GM19193 (cell line): Measurements from ENCODE around the gene ABHD17A.

Experiments used
- POLR2A ChIP-seq: IDR thresholded peaks from 4 replicates; pipeline ENCODE4 v1.6.1; 2011; ENCODE audit not compliant: insufficient read depth, insufficient read length; ENCODE audit errors: extremely low read depth

The ABHD17A gene

DNA sequence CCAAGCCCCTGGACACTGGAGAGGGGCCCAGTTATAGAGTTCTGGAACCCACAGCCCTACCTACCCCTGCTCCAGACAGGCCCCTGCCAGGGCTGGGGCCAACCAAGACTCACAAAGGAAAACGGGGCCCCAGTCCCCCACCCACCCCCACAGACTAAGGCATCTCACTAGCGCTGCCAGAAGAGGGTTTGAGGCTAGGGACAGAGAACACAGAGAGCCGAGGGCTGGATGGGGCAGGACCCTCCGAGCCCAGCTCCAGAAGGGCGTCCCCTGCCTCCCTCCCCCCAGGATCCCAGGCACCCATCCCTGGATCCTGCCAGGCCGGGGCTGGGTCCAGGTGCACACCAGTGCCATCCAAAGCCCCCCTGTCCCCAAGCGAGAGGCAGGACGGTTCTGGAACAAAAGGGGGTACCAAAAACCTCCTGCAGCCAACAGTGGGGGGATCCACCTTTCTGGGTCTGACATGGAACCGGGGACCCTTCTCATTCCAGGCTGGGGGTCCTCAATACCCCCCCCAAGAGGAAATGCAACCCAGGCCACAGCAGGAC is 32.6 kb downstream of the ABHD17A start:
- TF ChIP-seq POLR2A = no peak

DNA sequence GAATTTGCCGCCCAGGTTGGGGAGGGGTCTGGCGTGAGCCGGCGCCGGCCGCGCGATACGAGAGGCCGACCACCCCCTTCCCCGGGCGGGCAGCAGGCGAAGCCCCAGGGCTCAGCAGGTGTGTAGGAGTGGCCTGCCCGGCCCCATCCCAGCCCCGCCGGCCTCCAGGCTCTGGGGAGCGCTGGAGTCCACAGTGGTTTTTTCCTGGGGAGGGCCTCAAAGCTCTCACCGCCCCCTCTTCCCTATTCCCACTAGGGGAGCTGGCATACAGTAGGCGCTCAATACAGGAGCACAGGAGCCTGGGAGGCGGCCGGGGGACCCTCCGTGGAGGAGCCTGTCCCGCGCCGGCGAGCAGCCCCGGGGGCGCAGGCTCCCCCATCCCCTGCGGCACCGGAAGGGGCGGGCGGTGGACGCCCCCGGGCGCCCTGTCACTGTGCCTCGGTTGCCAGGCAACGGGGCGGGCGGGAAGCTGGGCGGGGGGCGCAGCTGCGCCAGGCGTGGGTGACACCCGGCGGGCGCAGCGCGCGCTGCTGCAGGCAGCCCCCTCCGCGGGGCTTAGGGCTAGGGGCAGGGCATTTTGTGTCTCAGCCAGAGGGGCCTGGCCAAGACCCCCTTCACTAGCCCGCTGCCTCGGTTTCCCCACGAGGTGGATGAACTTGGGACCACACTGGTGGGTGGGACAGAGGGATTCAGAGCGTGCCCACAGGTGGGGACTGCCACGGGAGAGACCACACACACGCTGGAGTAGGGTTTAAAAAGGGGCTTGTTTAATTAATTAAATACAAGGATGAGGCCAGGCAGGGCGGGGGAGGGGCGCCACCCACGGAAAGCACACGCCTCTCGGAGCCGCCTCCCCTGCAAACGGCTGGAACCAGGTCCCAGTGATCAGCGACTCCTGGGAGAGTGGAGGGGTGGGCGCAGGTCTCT is 33.4 kb downstream of the ABHD17A start:
- TF ChIP-seq POLR2A = no peak

DNA sequence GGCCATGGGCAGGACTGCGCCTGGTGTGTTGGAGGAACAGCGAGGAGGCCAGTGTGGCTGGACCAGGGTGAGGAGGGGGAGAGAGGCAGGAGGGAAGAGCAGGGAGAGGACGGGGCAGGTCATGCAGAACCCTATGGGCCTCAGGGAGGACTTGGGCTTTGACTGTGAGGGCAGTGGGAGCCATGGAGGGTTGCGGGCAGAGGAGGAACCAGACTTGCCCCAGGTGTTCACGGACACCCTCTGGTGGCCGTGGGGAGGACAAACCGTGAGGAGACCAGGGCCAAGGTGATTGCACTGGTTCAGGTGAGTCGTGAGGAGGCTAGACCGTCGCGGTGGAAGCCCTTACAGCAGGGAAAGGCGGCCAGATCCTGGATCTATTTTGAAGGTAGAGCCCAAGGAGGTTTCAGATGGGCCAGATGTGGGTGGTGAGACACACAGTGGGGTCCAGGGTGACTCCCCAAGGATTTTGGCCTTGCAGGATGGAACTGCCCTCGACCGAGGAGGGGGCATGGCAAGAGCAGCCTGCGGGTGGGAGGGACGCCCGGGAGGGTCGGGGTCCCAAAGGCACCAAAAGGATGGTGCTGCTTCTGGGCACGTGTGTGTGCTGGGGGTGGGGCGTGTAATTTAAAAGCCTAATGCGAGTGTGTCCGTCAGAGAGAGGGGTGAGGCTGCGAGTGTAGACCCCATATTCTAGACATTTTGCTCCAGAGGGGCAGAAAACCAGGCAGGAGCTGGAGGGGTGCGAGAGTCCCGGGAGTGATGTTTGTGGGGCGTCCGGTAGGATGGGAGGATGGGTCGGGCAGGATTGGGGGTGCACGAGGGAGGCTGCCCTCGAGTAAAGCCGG is 34.3 kb downstream of the ABHD17A start:
- TF ChIP-seq POLR2A = no peak

DNA sequence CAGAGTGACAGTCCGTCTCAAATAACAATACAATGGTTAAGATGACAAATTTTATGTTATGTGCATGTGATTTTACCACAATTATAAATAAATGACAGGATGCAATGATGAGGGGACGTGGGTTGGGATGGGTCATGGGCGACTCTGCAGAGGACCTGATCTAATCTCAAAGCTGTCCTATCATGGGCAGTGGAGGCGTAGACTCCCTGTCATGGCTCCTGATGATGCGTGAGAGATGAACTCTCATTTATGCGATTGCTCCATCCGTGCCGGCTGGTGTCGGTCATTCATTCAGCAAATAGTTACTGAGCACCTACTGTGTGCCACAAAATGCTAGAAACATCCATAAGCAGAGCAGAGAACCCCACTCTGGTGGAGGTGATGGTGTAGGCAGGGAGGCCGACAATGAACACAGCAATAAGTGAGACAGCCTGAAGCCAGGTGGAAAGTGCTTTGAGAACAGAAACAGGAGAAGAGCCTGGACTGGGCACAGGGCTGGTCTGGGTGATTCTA is 35.4 kb downstream of the ABHD17A start:
- no peak for TF ChIP-seq POLR2A

DNA sequence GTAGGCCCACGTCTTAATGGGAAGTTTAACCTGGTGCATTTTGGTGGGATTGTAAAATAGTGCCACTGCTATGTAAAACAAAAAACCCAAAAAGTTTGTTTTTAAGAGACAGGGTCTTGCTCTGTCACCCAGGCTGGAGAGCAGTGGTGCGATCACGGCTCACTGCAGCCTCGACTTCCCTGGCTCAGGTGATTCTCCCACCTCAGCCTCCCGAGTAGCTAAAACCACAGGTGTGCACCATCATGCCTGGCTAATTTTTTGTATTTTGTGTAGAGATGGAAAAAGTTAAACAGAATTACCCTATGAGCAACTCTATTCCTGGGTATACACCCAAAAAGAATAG is 36.2 kb downstream of the ABHD17A start:
- no peak for TF ChIP-seq POLR2A

DNA sequence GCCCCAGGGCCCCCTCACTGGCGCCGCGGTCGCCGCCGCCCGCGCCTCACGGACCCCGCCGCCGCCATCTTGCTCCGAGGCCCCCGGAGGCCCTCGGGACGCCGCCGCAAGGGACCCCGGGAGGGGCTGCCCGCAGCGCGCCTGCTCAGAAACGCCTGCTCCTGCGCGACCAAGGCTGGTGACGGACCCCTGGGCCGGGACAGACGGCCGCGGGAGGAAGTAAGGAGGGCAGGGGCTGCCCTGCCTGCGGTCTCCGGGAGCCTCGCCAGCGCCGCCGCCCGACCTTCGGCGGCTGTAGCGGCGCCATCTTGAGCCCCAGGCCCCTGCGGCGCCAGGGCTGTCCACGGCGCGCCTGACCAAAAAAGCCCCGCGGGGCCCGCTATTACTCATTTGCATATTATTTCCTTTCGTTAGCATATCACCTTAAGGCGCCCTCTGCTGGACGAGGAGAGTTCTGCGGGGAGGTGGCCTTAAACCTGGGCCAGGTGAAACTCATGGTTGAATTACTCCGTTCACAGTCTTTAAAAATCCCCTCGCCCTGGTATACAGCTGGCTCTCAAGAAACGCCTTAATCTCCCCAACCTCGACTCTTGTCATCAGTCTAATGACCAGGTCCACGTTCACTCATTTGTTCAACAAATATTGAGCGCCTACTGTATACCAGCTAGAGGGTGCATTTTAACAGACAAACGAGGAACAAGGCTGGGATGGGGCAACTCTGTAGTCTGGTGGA is 36.7 kb downstream of the ABHD17A start, which contains the start of gene REXO1:
REXO1 (minus strand) TSS at position 85 of the 733 bp plus-strand sequence. CDS start 125 bp downstream, outside the sequence.
- peak; percentile 85 for TF ChIP-seq POLR2A

DNA sequence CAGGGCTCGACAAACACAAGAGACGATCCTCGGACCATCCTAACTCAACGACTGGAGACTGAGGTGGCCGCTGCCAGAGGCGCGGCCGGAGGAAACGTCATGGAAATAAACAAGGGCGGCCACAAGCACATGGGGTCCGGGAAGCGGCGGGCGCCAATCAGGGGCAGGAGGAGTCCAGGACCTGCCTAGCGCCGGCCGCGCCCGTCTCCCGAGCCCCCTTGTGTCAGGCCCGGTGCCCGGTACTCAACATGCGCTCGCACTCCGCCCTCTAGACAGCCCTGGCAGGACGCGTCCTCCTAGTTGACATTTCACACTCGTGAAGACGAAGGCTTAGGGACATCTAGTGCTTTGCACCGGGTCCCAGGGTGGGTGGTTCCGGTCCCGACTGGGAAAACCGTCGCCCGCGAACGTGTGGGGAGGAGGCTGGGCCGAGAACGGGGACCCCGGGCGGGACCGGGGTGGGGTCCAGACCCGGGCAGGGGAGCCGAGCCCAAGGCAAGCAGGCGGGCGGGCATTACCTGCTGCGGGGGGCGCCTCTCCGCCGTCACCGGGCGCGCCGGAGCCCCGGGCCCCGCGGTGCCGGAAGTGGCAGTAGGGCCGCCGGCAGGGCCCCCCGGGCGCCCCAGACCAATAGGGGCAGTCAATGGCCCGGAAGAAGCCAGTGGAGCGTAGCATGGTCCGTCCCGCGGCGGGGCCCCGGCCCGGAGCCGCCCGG is 37.5 kb downstream of the ABHD17A start:
- no peak for TF ChIP-seq POLR2A

DNA sequence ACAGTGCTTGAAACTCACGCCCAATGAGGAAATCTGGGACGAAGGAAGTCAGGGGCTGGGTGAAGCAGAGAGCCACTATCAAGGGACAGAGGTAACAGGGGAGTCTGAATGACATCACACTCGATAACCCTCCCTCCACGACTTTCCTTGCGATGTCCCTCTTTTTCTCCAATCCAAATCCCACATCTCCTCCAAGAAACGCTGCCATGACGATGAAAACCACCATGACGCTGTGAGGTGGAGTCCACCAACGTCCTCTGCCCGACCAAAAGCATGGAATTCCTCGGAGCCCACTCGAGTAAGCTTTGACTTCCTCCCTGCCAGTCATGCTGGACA is 38.0 kb downstream of the ABHD17A start:
- no peak for TF ChIP-seq POLR2A

DNA sequence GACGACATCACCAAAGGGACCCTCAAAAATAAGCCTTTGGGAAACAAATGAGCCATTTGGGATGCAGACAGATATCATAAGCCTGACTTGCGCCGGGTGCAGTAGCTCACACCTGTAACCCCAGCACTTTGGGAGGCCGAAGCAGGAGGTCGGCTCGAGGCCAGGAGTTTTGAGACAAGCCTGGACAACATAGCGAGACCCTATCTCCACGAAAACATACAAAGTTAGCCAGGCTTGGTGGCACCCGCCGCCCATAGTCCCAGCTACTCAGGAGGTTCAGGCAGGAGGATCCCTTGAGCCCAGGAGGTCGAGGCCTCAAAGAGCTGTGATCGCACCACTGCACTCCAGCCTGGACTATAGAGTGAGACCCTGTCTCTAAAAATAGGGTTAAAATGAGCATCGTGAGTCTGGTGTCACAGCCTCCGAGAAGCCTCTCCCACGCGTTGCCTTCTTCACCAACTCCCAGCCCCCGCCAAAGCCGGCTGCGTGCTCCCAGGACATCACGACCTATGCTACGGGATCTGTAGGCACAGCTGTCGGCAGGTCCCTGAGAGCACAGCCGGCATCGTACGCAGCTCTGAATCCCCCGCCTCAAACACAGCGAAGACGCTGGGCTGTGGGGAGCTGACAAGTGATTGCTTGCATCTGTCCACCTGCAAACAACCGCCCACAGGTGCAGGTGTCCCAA is 38.6 kb downstream of the ABHD17A start:
- TF ChIP-seq POLR2A = no peak

DNA sequence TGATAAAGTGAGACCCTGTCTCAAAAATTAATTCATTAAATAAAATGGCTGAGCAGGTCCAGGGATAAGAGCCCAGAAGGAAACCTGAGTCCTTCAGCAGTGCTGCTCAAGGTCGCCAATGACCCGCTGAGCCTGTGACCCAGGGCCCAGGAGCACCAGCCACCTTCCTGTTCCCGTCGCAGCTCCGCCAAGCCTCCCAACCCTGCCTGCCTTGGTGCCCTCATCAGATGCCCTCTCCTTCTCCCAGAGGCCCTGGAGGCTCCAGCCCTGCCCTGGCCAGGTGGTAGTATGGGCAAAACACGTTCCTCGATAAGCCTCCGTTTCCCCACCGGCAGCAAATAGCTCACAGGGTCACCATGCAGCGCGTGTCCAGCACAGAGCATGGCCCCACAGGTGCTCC is 39.7 kb downstream of the ABHD17A start:
- TF ChIP-seq POLR2A = no peak

DNA sequence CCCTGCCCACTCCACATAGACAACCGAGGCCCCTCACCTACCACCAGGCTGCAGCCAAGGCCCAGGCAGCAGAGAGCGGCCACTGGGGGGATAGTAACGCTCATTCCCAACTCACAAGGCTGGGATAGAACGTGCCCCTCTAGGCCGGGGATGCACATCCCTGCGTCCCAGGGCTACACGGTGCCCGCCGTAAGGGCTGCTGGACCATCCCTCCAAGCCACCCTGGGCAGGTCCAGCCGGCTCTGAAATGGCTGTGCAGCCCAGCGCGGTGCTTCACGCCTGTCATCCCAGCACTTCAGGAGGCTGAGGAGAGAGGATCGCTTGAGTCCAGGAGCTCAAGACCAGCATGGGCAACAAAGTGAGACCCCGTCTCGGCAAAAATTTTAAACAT is 40.2 kb downstream of the ABHD17A start:
- TF ChIP-seq POLR2A = no peak

DNA sequence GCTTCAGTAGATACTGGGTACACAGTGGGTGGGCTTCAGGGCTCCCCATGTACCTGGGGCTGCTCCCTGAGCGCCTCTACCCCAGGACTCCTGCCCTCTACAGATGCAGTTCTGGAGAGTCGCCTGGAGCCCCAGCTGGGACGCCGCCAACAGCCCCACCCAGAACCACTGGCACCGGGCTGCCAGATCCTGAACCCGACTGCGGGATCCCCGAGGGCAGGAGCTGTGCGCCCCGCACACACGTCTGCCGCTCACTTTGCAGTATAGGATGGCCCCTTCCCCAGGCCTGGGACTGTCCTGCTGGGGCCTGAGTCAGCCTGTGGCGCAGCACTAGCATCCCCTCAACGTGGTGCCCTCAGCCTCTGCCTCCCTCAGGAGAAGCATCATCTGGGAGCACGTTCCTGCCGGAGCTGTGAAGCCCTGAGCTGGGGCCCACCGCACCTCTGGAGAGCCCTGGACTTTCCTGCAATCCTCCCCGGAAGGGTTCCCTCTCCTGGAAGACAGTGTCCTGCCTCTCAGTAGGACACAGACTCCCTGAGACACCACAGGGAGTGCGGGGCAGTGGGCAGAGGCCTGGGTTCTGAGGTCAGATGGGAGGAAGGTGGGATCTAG is 40.7 kb downstream of the ABHD17A start:
- no peak for TF ChIP-seq POLR2A
